NCI-H1105 (cell line): Measurements from ENCODE around the gene SRGAP1.
A peak's percentile ranks its signal among the peaks of the same experiment; 100 is the strongest.

Experiments used
- DNase-seq: peaks from one replicate; lab custom pipeline; 2025; lab: John Stamatoyannopoulos, UW

SRGAP1 gene

GRCh38 chr12:63966606-63966975, 122.1 kb downstream of the SRGAP1 start:
- no peak for DNase-seq

DNA sequence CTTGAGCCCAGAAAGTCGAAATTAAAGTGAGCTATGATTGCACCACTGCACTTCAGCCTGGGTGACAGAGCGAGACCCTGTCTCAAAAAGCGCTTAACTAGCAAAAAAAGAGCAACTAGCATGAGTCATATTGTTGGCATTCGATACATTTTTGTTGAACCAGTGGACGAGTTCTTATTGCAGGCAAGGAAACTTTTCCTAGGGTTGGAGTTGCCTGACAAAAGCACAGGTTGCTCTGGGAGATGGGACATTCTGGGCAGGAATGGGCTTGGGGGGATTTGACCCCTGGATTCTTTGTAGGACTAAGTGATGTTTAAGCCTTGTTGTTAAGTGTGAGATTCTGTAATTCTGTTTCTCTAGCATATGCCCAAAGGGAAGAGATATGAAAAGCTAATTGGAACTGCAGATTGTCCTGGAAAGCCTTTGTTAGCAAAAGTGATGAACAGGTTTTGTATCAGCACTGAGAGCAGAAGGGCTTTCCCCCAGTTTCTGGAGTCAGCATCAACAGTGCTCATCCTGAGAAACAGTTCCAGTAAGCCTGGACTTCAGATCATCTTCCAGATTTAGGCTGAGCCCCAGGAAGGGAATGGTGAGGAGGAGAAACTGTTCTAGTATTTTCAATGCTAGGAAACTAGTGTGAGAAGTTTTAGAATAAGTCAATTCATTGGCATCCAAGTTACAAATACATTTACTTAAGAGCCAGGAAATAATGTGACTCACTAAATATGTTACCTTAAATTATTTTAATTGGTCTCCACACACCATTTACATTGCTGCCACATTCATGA, 123.1 kb downstream of the SRGAP1 start:
- no peak for DNase-seq

DNA sequence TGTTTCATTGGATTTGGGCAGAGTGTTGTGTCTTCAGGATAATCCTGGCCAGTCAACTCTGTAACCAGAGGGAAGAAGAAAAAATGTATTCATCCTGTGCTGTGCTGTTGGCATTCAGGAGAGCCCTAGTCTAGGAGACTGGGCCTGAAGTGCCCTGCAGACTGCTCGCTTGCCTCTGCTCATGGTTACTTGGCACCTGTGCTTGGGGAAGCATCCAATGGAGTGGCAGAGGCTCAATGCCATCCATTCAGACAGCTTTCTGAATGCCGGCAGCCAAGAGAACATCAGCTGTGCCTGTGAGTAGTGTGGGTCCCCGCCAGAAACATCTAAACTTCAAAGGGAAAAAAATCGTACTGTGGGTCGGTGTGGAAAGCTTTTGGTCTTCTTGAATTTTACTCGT, 124.2 kb downstream of the SRGAP1 start:
- DNase-seq, result no peak

- DNase-seq, result no peak
Measured at GRCh38 chr12:63976902-63977395, 132.4 kb downstream of the SRGAP1 start.

DNA sequence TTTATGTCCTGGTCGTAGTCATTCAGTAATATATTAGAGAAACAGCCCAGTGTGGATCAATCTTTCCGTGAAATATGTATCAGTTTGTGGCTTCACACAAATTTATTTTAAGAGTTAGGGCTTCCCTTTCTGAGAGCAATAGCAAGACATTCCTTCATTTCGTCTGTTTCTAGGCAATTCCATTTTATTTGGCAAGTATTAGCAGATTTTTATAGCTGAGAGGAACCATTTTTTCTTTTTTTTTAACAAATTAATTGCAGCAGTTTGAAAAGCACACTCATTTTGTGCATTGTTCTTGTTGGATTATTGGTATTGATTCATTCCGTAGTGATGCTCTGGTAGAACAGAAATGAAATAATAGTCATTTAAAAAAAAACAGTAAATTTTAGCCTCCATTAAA, 132.9 kb downstream of the SRGAP1 start:
- no peak for DNase-seq

GRCh38 chr12:63978519-63978918, 134.0 kb downstream of the SRGAP1 start:
- DNase-seq, result no peak

- DNase-seq, result no peak
Measured at GRCh38 chr12:63980211-63980610, 135.7 kb downstream of the SRGAP1 start.

GRCh38 chr12:63981343-63981742, 136.8 kb downstream of the SRGAP1 start:
- no peak for DNase-seq

DNA sequence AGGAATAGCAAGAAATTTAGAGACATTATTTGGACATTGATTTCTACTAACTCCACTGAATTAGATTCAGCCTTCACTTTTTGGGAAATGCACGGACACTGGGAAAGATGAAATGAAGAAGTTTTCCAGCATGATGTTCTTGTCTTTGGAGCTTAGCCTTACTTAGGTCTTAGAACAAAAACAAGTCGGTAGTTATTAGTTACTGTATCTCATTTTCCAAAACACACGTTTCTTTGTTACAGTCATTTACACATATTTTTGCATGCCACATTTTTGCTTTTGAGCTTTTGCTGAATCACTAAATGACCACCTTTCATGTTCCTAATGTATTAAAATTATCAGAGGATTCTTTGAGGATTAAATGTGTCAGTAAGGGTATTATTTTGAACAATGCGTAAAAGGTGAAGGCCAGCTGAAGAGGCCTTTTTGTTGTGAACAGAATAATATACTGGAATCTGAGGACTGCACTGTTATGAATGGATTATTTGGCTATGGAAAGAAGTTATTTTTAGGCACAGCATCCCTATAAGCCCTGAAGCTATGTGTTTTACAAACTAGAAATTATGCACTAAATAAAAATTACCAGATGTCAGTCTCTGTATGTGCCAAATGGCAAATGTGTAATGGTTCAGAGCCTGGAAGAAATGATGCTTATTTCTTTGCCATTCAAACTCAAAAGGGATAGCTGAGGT, 138.2 kb downstream of the SRGAP1 start:
- DNase-seq, result no peak

GRCh38 chr12:63985456-63985855, 141.0 kb downstream of the SRGAP1 start:
- no peak for DNase-seq

- no peak for DNase-seq
Measured at GRCh38 chr12:63985945-63986344, 141.4 kb downstream of the SRGAP1 start.

- DNase-seq, result no peak
Measured at GRCh38 chr12:63989301-63989845, 144.9 kb downstream of the SRGAP1 start.

DNA sequence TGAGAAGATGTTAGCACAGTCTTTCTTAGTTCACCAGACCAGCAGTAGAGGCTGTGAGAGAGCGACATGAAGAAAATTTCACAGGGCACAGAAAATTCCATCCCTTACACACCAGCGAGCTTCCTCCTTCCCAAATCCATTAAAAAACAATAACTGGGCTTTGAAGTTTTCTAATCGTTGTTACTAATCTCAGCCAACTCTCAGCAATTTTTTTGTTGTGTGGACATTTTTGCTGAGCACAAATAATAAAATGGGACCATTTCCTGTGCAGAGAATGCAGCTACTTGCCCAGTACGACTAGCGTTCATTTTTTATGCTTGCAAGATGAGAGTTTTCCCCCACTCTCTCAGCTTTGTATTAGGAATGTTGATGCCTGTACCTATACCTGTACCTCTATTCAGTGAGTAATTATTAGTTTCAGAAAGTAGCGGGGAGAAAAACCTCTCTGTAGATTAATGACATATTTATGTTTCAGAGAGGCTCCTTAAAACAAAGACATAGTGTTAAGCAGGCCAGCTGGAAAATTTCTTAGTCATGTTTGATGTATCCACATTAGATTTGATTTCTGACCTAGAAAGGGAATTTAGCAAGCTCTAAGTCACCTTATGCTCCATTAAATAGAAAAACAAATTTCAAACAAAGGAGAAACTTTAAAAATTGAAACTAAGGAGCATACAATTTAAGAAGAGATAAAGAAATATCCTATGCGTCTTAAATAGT, 146.5 kb downstream of the SRGAP1 start:
- DNase-seq, result no peak

DNA sequence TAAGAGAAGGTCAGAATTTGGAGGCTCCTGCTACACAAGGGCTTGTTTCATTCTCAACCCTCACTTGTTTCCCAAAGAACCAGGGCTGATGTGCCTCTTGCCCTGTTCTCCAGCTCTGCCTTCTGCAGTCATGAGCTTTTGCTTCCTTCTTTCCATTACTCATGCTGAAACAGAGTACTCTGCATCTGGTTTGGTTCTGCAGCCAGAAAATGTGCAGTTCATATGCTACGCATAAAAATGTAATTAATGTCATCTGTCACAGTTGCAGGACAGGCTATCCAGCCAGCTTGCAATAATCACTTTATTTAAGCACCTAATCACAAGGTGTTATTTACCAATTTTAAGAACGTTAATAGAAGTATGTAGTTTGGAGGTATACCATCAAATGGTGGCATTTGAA, 150.2 kb downstream of the SRGAP1 start:
- DNase-seq, result no peak

DNA sequence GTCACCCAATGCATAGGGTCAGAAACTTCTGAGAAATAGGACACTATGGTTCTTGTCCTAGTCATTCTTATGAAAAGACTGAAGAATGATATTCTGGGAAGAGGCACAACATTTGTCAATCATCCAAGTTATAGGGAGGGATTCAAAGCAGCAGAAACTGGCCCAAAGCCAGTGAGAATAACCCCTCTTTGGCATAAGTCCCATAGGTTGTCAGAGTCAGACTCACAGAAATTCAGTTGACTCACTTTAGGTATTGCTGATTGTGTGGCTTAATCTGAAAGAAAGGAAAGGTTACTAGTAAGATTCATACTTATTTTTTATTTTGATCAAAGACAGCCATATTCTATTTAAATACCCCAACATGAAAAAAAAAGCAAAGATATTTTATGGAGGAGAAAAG, 151.0 kb downstream of the SRGAP1 start:
- DNase-seq, result peak; percentile 80

DNA sequence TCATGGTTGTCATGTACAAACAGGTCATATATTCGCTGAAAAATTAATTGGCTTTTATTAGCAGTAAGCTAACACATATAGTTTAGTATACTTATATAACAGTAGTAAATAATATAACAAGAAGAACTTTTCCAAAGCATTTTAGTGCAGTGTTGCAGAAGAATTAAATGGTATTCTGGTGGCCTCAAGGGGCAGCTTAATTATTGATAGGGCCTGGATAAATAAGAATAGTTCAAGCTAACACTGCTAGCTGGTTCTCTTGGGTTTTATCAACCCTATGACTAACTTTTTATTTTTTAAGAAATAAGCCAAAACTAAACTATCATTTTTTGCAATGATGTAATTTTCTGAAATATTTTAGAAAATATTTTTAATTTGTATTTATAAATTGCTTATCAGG, 152.1 kb downstream of the SRGAP1 start:
- no peak for DNase-seq

GRCh38 chr12:63997198-63997597, 152.7 kb downstream of the SRGAP1 start:
- no peak for DNase-seq

GRCh38 chr12:63998584-63998983, 154.1 kb downstream of the SRGAP1 start:
- DNase-seq, result no peak

- DNase-seq, result no peak
Measured at GRCh38 chr12:63999853-64000252, 155.4 kb downstream of the SRGAP1 start.

DNA sequence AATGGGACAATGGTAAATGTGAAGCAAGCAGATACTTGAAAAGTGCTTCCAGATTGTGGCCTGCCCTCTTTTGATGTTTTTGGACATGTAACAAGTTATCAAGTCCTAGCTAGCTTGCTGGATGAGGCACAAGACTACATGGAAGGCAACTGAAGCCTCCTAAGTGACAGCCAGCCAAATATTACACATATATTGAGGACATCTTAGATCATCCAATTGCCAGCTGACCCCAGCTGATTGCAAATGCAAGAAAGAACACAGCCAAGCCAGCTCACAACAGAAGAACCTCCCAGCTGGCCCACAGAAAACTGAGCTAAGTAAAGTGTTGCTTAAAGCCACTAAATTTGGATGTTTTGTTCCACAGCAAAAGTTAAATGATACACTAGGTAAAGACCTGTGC, 156.9 kb downstream of the SRGAP1 start:
- no peak for DNase-seq

- no peak for DNase-seq
Measured at GRCh38 chr12:64004641-64005040, 160.1 kb downstream of the SRGAP1 start.

GRCh38 chr12:64006211-64006825, 161.8 kb downstream of the SRGAP1 start:
- DNase-seq, result no peak
